GM12874 (cell line): ENCODE measurements around the gene SLC22A13.
A peak's percentile ranks its signal among the peaks of the same experiment; 100 is the strongest.

Experiments used
- CTCF ChIP-seq: IDR thresholded peaks from 2 replicates; pipeline ENCODE4 v1.5.1; 2011; ENCODE audit warnings: low read depth, mild to moderate bottlenecking, control low read depth, low read length, moderate library complexity; ENCODE audit not compliant: insufficient read depth

Gene SLC22A13

GRCh38 chr3:38275658-38276057 lies 10.0 kb downstream of the SLC22A13 start:
- TF ChIP-seq CTCF = no peak

- no peak for TF ChIP-seq CTCF
Measured at GRCh38 chr3:38276081-38276916, 10.7 kb downstream of the SLC22A13 start.

- TF ChIP-seq CTCF = no peak
Measured at GRCh38 chr3:38276917-38277630, 11.5 kb downstream of the SLC22A13 start.

GRCh38 chr3:38278841-38279240 lies 13.2 kb downstream of the SLC22A13 start:
- no peak for TF ChIP-seq CTCF

GRCh38 chr3:38281895-38282686 lies 16.5 kb downstream of the SLC22A13 start, which contains the start of gene SLC22A14:
TSS of gene SLC22A14 (plus strand) at chr3:38282294. CDS start at chr3:38306027, 23,733 bp downstream.
- TF ChIP-seq CTCF = peak; percentile 44

- TF ChIP-seq CTCF = no peak
Measured at GRCh38 chr3:38283810-38284755, 18.5 kb downstream of the SLC22A13 start.
